ENCODE data around the gene ACTL7B.
"Not testable (repeated sequence)": the region's sequence is repeated elsewhere in the genome, so short reads cannot be mapped to it uniquely, and the experiment has no call there.

Gene ACTL7B

DNA sequence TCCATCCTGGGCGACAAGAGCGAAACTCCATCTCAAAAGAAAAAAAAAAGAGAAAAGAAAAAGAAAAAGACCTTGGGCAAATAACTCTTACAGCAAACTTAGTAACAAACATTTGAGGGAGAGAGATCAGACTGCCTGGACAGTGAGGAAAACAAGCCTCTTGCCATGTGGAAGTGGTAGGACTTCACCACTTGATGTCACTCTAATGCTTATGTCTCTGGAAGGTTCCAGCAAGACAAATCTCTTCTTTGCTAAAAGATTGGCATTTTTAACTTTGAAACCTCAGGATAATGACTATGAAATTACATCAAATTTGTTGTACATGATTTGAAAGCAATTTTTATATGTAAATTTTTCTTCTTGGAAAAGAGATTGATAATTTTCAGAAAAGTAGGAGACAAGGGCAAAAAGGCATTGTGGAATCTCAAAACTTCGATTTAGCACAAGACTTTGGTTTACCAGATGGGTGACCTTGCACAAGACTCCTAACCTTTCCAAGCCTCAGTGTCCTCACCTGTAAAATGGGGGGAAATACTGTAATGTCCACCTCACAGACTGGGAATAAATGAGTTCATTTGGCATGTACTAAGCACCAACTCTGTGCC lies 5.4 kb downstream of the ACTL7B start:
- no peak for DNase-seq
- in situ Hi-C loops (cut with MboI; ENCODE audit: low pct_unique_long_range_greater_than_20kb, low sequenced_read_pairs): no loop called here

DNA sequence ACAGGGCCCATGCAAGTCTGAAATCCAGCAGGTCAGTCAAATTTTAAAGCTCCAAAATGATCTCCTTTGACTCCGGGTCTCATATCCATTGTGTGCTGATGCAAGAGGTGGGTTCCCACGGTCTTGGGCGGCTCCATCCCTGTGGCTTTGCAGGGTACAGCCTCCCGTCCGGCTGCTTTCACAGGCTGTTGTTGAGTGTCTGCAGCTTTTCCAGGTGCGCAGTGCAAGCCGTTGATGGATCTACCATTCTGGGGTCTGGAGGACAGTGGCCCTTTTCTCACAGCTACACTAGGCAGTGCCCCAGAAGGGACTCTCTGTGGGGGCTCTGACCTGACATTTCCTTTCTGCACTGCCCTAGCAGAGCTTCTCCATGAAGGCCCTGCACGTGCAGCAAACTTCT lies 7.5 kb downstream of the ACTL7B start:
- in situ Hi-C loops (cut with MboI; ENCODE audit: low pct_unique_long_range_greater_than_20kb, low sequenced_read_pairs); DNase-seq: not testable (repeated sequence)

DNA sequence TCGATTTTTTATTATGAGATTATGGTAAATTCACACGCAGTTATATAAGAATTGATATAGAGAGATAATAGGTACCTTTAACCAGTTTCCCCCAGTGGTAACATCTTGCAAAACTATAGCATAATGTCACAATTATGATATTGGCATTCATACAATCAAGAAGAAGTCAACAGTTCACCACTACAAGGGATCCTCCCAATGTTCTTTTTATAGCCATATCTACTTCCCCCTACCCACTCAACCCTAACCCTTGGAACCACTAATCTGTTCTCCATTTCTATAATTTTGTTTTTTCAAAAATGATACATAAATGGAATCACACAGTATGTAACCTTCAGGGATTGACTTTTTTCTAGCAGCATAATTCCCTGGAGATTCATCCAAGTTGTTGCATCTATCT lies 9.8 kb downstream of the ACTL7B start:
- in situ Hi-C loops (cut with MboI; ENCODE audit: low pct_unique_long_range_greater_than_20kb, low sequenced_read_pairs): no loop called here
- DNase-seq: peak; percentile 49

DNA sequence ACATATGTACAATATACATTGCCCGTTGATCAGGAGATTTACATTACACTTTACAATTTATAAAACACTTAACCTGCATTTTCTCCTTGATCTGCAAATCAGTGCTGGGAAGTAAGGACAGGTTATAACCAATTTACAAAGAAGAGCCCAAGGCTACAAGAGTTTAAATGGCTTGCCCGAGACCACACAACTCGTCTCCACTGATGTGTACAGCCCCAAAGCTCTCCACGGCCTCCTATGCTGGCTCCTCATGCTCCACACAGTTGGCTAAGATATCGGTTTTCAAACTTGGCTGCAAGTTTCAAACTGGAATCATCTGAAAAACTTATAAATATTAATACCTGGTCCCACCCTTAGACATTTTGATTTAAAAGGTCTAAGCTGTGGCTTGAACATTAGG lies 10.3 kb downstream of the ACTL7B start:
- in situ Hi-C loops (cut with MboI; ENCODE audit: low pct_unique_long_range_greater_than_20kb, low sequenced_read_pairs): no loop called here
- no peak for DNase-seq

DNA sequence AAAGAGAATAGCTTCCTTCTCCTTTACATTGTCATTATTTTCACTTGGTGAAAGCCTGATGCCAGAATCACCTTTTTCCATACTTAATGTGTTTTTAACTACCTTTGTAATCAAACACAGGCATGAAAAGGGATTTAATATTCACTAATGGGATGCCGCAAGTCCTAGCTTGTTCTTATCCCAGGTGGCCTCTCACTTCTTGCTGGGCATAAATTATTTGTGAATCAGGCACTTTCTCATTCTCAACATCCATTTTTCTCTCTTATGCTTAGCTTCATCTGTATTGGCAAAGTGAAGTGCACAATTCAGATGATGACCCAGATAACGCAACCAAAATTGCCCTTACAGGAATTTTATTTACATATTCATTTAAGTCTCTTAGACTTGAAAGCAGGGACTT lies 10.9 kb downstream of the ACTL7B start:
- in situ Hi-C loops (cut with MboI; ENCODE audit: low pct_unique_long_range_greater_than_20kb, low sequenced_read_pairs): no loop called here
- DNase-seq: no peak

DNA sequence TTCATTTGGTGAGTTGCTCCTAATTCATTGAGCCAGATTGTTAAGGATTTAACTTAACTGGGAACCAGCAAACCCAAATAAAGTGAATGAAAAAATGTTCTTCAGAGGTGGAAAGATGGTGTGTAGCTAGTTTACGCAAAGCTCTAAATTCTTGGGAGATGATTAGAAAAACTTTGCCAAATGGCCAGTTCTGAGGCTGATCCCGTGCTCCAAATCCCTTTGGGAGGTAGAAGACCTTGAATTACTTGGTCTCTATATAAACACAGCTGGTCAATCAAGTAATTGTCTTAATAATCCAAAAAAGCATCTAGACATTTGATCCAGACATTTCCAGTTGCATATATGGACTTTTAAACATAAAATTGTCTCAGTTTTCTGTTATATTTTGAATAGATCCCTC lies 11.4 kb downstream of the ACTL7B start:
- no peak for DNase-seq
- in situ Hi-C loops (cut with MboI; ENCODE audit: low pct_unique_long_range_greater_than_20kb, low sequenced_read_pairs): no loop called here

DNA sequence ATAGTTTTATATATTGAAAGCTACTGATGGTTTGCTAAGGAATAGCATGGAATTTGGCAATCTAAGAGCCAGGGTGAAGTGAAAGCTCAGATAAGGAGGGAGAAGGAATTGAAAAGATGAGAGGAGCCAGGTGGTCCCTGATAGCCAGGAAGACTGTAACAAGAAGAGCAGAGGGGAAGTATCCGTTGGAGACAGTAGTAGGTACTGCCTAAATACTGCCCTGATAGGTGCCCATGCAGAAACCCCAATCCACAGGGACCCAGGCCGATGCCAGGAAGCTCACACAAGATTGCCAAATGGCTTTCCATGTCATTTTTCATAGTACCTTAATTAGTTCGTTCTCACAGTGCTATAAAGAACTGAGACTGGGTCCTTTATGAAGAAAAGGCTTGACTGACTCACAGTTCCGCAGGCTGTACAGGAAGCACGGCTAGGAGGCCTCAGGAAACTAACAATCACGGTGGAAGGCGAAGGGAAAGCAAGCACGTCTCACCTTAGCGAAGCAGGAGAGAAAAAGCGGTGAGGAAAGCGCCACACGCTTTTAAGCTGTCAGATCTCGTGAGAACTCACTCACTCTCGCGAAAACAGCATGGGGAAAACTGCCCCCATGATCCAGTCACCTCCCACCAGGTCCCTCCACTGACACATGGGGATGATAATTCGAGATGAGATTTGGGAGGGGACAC lies 13.0 kb downstream of the ACTL7B start:
- in situ Hi-C loops (cut with MboI; ENCODE audit: low pct_unique_long_range_greater_than_20kb, low sequenced_read_pairs): no loop called here
- peak; percentile 28 for DNase-seq

DNA sequence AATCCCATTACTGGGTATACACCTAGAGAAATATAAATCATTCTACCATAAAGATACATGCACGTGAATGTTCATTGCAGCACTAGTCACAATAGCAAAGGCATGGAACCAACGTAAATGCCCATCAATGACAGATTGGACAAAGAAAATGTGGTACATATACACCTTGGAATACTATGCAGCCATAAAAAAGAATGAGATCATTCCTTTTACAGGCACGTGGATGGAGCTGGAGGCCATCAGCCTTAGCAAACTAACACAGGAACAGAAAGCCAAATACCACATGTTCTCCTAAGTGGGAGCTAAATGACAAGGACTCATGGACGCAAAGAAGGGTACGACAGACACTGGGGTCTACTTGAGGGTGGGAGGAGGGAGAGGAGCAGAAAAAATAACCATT lies 16.2 kb downstream of the ACTL7B start:
- DNase-seq; in situ Hi-C loops (cut with MboI; ENCODE audit: low pct_unique_long_range_greater_than_20kb, low sequenced_read_pairs): not testable (repeated sequence)

DNA sequence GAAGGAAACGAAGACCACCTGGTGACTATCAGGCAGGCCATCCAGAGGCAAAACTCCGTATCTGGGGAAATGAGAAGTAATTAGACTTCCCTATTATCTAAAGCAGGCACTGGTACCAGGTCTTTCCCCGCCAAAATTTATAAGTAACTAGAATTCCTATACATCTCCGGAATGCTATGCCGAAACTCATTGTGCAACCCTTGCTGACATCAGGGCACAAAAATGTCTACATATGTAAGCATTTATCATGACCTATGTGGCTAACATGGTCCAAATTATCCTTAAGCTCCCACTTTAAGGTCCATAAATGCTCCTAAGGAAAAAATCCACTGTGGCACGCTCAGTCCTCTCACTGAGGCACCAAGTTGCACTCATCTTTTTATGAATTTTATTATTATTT lies 17.8 kb downstream of the ACTL7B start:
- in situ Hi-C loops (cut with MboI; ENCODE audit: low pct_unique_long_range_greater_than_20kb, low sequenced_read_pairs): no loop called here
- no peak for DNase-seq

DNA sequence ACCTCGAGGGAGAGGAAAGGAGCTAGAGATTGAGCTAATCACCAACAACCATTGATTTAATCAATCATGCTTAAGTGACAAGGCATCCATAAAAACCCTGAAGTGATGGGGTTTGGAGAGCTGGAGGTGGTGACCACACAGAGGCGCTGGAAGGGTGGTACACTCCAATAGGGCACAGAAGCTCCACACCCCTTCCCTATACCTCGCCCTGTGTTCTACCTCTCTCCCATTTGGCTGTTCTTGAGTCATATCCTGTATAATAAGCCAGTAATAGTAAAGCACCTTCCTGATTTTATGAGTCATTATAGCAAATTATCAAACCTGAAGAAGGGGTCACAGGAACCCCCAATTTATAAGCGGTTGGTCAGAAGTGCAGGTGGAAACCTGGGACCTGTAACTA lies 18.3 kb downstream of the ACTL7B start:
- DNase-seq: no peak
- in situ Hi-C loops (cut with MboI; ENCODE audit: low pct_unique_long_range_greater_than_20kb, low sequenced_read_pairs): no loop called here

DNA sequence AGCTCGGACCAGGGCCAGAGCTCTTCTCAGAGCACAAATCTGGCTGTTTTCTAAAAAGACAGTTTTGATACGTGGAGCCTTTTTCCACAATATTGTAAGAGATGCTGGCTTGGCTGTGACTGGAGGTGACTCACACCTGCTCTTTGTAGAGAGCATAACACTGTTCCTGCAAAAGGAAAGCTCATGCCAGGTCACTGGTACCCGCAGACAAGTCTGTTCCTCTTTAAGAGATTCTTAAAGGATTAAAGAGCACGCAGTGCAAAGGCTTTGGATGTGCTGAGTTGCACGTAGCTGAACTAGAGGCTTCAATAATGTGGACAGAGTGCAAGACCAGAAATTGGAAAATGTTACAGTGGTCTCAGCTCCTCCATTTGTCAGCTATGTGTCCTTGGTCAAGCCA lies 19.0 kb downstream of the ACTL7B start:
- no peak for DNase-seq
- in situ Hi-C loops (cut with MboI; ENCODE audit: low pct_unique_long_range_greater_than_20kb, low sequenced_read_pairs): no loop called here

DNA sequence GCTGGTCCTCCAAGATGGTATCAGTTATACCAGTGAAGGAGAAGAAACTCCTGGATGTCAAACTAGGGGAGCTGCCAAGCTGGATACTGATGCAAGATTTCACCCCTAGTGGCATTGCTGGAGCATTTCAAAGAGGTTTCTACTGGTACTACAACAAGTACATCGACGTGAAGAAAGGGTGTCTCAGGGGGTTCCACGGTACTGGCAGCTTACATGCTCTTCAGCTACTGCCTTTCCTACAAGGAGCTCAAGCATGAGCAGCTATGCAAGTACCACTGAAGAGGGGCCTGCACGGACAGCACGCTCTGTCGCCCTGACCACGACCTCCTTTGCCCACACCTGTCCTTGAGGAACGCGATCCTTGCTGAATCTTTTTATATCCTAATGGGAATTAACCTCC lies 19.5 kb downstream of the ACTL7B start:
- in situ Hi-C loops (cut with MboI; ENCODE audit: low pct_unique_long_range_greater_than_20kb, low sequenced_read_pairs): no loop called here
- DNase-seq: no peak

DNA sequence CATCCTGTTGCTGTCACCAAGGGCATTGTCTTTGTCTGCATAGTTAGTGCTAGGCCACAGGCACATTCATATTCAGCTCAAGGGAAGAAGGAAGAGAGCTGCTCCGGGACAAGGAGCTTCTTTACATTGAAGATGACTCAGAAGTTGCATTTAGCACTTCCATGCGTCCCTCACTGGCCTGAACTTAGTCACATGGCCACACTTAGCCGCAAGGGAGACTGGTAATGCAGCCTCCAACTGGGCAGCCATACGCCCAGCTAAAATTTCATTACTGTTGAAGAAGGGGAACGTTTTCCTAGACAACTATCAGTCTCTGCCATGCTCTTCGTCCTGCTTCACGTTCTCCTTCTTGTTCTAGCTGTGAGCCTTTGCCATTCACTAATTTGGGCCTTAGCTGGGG lies 20.0 kb downstream of the ACTL7B start:
- in situ Hi-C loops (cut with MboI; ENCODE audit: low pct_unique_long_range_greater_than_20kb, low sequenced_read_pairs): no loop called here
- DNase-seq: no peak

DNA sequence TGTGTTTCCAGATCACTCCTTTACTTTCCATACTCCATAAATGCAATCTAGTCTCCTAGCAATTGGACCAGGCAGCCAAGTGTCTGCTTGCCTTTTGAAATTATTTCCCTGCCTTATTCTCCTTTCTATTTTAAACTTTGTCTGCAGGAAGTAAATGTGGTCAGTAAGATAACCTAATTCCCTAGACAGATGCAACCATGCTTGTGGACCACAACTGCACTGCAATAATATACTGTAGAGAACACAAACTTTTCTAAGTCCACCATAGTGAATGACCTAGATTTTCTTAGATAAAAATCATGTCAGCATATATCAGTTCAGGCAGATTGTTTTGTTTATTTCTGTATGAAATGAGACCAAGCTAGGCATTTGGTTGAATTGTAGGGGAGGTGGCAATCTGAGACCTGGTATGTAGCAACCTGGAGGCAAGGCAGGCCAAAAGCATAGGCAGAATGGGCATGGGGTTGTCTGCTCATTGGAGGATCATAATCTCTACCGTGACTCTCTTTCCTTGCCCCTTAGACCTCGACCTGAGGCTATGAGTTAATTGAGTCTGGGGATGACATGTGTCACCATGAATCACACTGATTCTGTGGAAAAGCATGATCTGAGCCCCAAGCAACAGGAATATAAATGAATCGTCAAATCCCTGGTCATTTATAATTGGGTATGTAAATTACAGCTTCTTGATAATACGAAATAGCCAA lies 20.7 kb downstream of the ACTL7B start:
- in situ Hi-C loops (cut with MboI; ENCODE audit: low pct_unique_long_range_greater_than_20kb, low sequenced_read_pairs): no loop called here
- peak; percentile 82 for DNase-seq

DNA sequence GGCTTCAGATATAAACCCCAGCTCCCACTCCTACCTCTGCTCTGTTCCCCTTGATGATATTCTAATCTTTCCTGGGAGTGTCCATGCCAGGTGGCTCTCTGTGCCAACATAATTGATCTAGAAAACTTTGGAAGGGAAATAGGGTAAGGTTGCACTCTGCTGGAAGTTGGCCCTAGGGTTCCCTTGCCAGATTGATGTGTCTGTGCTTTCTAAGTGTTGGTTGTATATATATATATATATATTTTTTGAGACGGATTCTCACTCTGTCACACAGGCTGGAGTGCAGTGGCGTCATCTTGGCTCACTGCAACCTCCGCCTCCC lies 23.6 kb downstream of the ACTL7B start:
- DNase-seq: no peak
- in situ Hi-C loops (cut with MboI; ENCODE audit: low pct_unique_long_range_greater_than_20kb, low sequenced_read_pairs): no loop called here

DNA sequence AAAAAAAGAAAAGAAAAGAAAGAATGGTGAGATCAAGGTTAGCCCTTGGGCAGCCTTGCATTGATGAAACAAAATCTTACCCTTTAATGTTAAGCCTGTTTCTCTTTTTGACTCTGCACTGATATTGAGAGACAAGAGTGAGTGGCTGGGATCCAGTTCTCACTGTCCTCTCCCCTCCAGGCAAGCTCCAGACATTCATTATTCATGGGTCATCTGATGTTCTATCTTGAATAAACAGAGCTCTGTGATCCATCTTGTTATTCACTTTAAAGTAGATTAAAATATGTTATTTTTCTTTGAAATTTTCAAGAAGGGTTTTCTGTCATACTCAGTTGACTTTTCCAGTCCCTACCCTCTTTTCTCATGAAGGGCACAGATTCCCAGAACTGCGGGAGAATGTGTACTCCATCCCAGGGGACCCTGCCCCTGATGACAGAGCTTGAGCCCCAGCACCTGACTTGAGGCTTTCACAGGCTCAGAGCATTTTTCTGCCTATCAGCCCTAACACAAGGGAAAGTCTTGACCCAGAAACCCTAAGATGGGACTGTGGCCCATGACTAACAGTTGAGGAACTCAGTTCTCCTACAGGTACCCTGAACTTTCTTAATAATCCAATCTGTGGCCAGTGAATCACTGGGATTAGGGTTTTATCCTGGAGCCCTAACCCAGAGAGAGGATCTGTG lies 24.1 kb downstream of the ACTL7B start:
- no peak for DNase-seq
- in situ Hi-C loops (cut with MboI; ENCODE audit: low pct_unique_long_range_greater_than_20kb, low sequenced_read_pairs): no loop called here

DNA sequence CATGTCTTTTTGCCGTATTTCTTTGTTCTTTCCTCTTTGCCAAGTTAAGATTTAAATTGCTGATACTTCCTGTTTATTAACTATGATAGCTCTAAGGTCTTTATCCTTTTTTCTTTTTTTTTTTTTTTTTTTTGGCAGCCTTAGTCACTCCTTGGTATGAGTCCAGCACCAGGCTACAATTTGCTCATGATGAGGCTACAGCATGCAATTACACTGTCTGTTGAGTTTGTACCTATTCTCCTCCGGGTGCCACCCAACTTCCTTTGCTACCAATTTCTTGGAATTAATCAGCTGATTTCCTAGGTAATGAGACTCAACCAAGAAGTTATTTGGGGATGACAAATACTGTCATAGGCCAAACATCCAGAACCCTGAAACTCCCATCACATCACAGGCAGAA lies 25.5 kb downstream of the ACTL7B start:
- in situ Hi-C loops (cut with MboI; ENCODE audit: low pct_unique_long_range_greater_than_20kb, low sequenced_read_pairs): no loop called here
- no peak for DNase-seq

DNA sequence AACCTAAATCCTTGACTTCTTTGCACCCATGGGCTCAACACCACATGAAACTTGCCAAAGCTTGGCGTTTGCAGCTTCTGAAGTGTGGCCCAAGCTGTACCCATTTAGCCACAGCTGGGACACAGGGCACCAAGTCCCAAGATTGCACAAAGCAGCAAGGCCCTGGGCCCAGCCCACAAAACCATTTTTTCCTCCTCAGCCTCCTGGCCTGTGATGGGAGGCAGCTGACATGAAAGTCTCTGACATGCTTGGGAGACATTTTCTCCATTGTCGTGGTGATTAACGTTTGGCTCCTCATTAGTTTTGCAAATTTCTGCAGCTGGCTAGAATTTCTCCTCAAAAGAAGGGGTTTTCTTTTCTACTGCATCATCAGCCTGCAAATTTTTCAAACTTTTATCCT lies 32.0 kb downstream of the ACTL7B start:
- no peak for DNase-seq
- in situ Hi-C loops (cut with MboI; ENCODE audit: low pct_unique_long_range_greater_than_20kb, low sequenced_read_pairs): no loop called here

DNA sequence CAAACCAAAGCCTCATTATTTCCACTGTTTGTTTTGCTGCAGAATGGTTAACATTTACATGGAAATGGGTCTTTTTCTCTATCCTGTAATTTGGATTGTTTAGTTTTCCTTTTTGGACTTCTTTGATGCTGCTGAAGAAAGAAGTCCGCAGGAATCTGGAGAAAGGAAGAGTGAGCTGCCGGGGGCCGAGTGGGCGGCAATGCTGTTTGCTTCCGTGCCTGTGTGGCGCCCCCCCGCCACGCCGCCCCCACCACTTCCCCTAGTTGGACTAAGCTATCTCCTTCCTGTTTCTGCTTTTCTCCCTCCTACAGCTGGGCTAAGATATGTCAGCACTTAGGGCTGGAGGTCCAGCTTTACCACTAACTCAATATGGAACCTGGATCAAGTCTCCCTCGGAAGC lies 39.7 kb downstream of the ACTL7B start:
- in situ Hi-C loops (cut with MboI; ENCODE audit: low pct_unique_long_range_greater_than_20kb, low sequenced_read_pairs): no loop called here
- DNase-seq: peak; percentile 71

DNA sequence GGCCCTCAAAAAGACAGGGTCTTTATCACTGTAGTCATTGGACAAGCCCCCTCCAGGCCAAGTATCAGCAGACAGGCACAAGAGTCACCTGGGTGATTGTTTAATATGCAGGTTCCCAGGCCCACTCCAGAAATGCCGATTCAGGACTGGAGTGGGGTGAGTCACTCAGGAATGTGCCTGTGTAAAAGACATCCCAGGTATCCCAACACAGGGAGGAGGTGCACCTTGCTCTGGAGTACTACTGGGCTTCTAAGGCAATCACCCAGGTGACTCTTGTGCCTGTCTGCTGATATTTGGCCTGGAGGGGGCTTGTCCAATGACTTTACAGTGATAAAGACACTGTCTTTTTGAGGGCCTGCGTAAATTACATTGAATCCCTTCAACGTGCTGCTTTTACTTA lies 40.6 kb downstream of the ACTL7B start:
- no peak for DNase-seq
- in situ Hi-C loops (cut with MboI; ENCODE audit: low pct_unique_long_range_greater_than_20kb, low sequenced_read_pairs): no loop called here
